Mucosa of stomach (tissue), 1 donor: ENCODE measurements around the gene ZNF385A.

Experiments used
- H3K27me3 ChIP-seq: one replicate; pipeline ENCODE4 v1.7.0; 2013; ENCODE audit warnings: mild to moderate bottlenecking, low read length; ENCODE audit not compliant: control insufficient read depth, insufficient read depth
- H3K36me3 ChIP-seq: one replicate; pipeline ENCODE4 v1.7.0; 2013; ENCODE audit warnings: low read length; ENCODE audit not compliant: control insufficient read depth, insufficient read depth
- H3K4me1 ChIP-seq: one replicate; pipeline ENCODE4 v1.7.0; 2013; ENCODE audit warnings: mild to moderate bottlenecking, low read length; ENCODE audit not compliant: control insufficient read depth, insufficient read depth
- H3K4me3 ChIP-seq: one replicate; pipeline ENCODE4 v1.7.0; 2013; ENCODE audit warnings: low read length
- H3K9ac ChIP-seq: one replicate; pipeline ENCODE4 v1.7.0; 2013; ENCODE audit warnings: mild to moderate bottlenecking, low read length, moderate library complexity
- H3K9me3 ChIP-seq: one replicate; pipeline ENCODE4 v1.7.0; 2013; ENCODE audit warnings: mild to moderate bottlenecking, low read length, moderate library complexity; ENCODE audit not compliant: control insufficient read depth
- donor health status: Pancreatic carcinoma.

ZNF385A gene

GRCh38 chr12:54352891-54353874, 31.4 kb downstream of the ZNF385A start:
- Histone ChIP-seq H3K9me3 (no peaks in the 10 kb centered on the region), H3K4me3 (no peak overlapping the region), H3K36me3 (peaks cover 11% of the 10 kb centered on the region), H3K4me1 (peaks cover 6% of the 10 kb centered on the region), H3K27me3 (no peaks in the 10 kb centered on the region), H3K9ac (no peak overlapping the region)

GRCh38 chr12:54352022-54352531, 32.5 kb downstream of the ZNF385A start:
- Histone ChIP-seq H3K9me3 (no peaks in the 10 kb centered on the region), H3K4me1 (no peaks in the 10 kb centered on the region), H3K9ac (no peak overlapping the region), H3K36me3 (peaks cover 11% of the 10 kb centered on the region), H3K27me3 (no peaks in the 10 kb centered on the region), H3K4me3 (no peak overlapping the region)

- Histone ChIP-seq H3K9ac (no peak overlapping the region), H3K4me1 (no peaks in the 10 kb centered on the region)
Observed at GRCh38 chr12:54351341-54351740, 33.2 kb downstream of the ZNF385A start.

GRCh38 chr12:54350743-54351142, 33.8 kb downstream of the ZNF385A start:
- Histone ChIP-seq H3K4me1 (no peaks in the 10 kb centered on the region), H3K36me3 (peaks cover 11% of the 10 kb centered on the region), H3K27me3 (no peaks in the 10 kb centered on the region), H3K9me3 (no peaks in the 10 kb centered on the region), H3K9ac (no peak overlapping the region), H3K4me3 (no peak overlapping the region)

More at GRCh38 chr12:54351341-54351740, 33.2 kb downstream of the ZNF385A start:
- Histone ChIP-seq H3K36me3 (peaks cover 11% of the 10 kb centered on the region), H3K4me3 (no peak overlapping the region), H3K27me3 (no peaks in the 10 kb centered on the region), H3K9me3 (no peaks in the 10 kb centered on the region)

GRCh38 chr12:54349679-54350078, 34.9 kb downstream of the ZNF385A start:
- Histone ChIP-seq H3K9me3 (no peaks in the 10 kb centered on the region), H3K36me3 (peaks cover 11% of the 10 kb centered on the region), H3K4me1 (no peaks in the 10 kb centered on the region), H3K27me3 (no peaks in the 10 kb centered on the region), H3K4me3 (no peak overlapping the region), H3K9ac (no peak overlapping the region)

- no peak overlapping the region for H3K9ac ChIP-seq
- H3K36me3 ChIP-seq: peaks cover 11% of the 10 kb centered on the region
- H3K4me1 ChIP-seq: no peaks in the 10 kb centered on the region
- no peak overlapping the region for H3K4me3 ChIP-seq
- no peaks in the 10 kb centered on the region for H3K9me3 ChIP-seq
- H3K27me3 ChIP-seq: no peaks in the 10 kb centered on the region
Observed at GRCh38 chr12:54349036-54349435, 35.5 kb downstream of the ZNF385A start.

- peaks cover 10% of the 10 kb centered on the region for H3K36me3 ChIP-seq
- H3K9me3 ChIP-seq: no peaks in the 10 kb centered on the region
- no peaks in the 10 kb centered on the region for H3K27me3 ChIP-seq
- no peak overlapping the region for H3K4me3 ChIP-seq
- H3K9ac ChIP-seq: no peak overlapping the region
- peaks cover 26% of the 10 kb centered on the region for H3K4me1 ChIP-seq
Observed at GRCh38 chr12:54341378-54342300, 42.9 kb downstream of the ZNF385A start.

GRCh38 chr12:54340846-54341245, 43.7 kb downstream of the ZNF385A start:
- Histone ChIP-seq H3K27me3 (no peaks in the 10 kb centered on the region), H3K4me3 (no peak overlapping the region), H3K4me1 (peaks cover 27% of the 10 kb centered on the region), H3K9ac (no peak overlapping the region), H3K9me3 (no peaks in the 10 kb centered on the region), H3K36me3 (peaks cover 10% of the 10 kb centered on the region)

- Histone ChIP-seq H3K4me3 (no peak overlapping the region), H3K36me3 (peaks cover 10% of the 10 kb centered on the region), H3K27me3 (no peaks in the 10 kb centered on the region), H3K9me3 (no peaks in the 10 kb centered on the region), H3K9ac (no peak overlapping the region), H3K4me1 (peaks cover 27% of the 10 kb centered on the region)
Observed at GRCh38 chr12:54338698-54339296, 45.7 kb downstream of the ZNF385A start.

- Histone ChIP-seq H3K4me3 (no peak overlapping the region), H3K4me1 (peaks cover 27% of the 10 kb centered on the region), H3K27me3 (no peaks in the 10 kb centered on the region), H3K9ac (peak overlapping the region; percentile 20), H3K36me3 (peaks cover 6% of the 10 kb centered on the region), H3K9me3 (no peaks in the 10 kb centered on the region)
Observed at GRCh38 chr12:54337854-54338650, 46.5 kb downstream of the ZNF385A start.

- Histone ChIP-seq H3K36me3 (peaks cover 3% of the 10 kb centered on the region), H3K4me1 (peaks cover 27% of the 10 kb centered on the region), H3K4me3 (no peak overlapping the region), H3K9ac (peak overlapping the region; percentile 20), H3K9me3 (no peaks in the 10 kb centered on the region), H3K27me3 (no peaks in the 10 kb centered on the region)
Observed at GRCh38 chr12:54337280-54337842, 47.2 kb downstream of the ZNF385A start.
